Measurements from ENCODE around the gene ENTPD2. TPM values are rescaled to one million over a fixed set of nuclear protein-coding genes. Genes with fewer than 3 reads are reported as not detected.

ENTPD2 gene
- total and polyA plus RNA-seq, 9 of the 15 experiments (the other 6 are each of a cell fraction or from before 2014, with no cell fraction given): 0.04 to 0.60 (median 0.14) TPM; not detected in 4

GRCh38 chr9:137080260-137081122 is 26.6 kb upstream of the ENTPD2 start:
- no peak for FAIRE-seq
- intact Hi-C loops (cut with micrococcal nuclease): no loop called here
- H3K27me3 ChIP-seq (ENCODE audit: control insufficient read depth in 2 of 2, insufficient read depth in 2 of 2, low read length in 2 of 2): no peaks in the 10 kb centered on the region
- H4K20me1 ChIP-seq (replicated peaks; ENCODE audit: control insufficient read depth, insufficient read depth, low read length): no peaks in the 10 kb centered on the region
- peak overlapping the region in 1 of 2 experiments; percentile 65; a peak in 2 of 4 replicates for H3K9ac ChIP-seq (ENCODE audit: insufficient read depth in 1 of 2, low read depth in 2 of 2, low read length in 2 of 2)
- in situ Hi-C loops (cut with MboI): no loop called here
- no peaks in the 10 kb centered on the region for H3K9me1 ChIP-seq (ENCODE audit: control insufficient read depth, insufficient read depth, low read length)
- H2AFZ ChIP-seq (ENCODE audit: low read depth, low read length): no peak overlapping the region
- 70% methylated on average over 21 of the region's 24 CpGs for whole genome bisulfite sequencing (ENCODE audit: insufficient coverage, low coverage, missing lambda C conversion rate)
- H3K9me3 ChIP-seq (replicated peaks; ENCODE audit: control insufficient read depth, insufficient read depth, low read depth, low read length): no peaks in the 10 kb centered on the region
- POLR2A ChIA-PET: interaction anchor here (0.6 kb wide), 1 partner anchor 33 kb away, joined by 3 read pairs; no protein-coding TSS in a partner anchor
- H3K36me3 ChIP-seq (ENCODE audit: control insufficient read depth, insufficient read depth, low read length): peaks cover 10% of the 10 kb centered on the region; the same call in 1 of the 3 replicates
- no peak overlapping the region for H3K4me3 ChIP-seq
- no peak for ATAC-seq
- H3K79me2 ChIP-seq (ENCODE audit: control insufficient read depth, insufficient read depth, low read length): peaks cover 2% of the 10 kb centered on the region; the same call in 2 of the 3 replicates
- CTCF ChIA-PET (ENCODE audit: low intra/inter-chr PET ratio): no interaction called here
- BruUV-seq (replicated peaks): no TSS peak
- peaks cover 18 to 81% of the 10 kb centered on the region in 2 experiments; a peak in 4 of 5 replicates for H3K4me1 ChIP-seq (replicated peaks in 1 of 2; ENCODE audit: control insufficient read depth in 2 of 2, insufficient read depth in 2 of 2, low read length in 2 of 2)
- no peak for DNase-seq (ENCODE audit: extremely low read depth in 1 of 4, low spot score in 3 of 4)
- no peak overlapping the region for H3K4me2 ChIP-seq (ENCODE audit: insufficient read depth, low read length)
- H3K27ac ChIP-seq (ENCODE audit: extremely low read depth, low read depth, low read length): no peak overlapping the region
- TF ChIP-seq ZBED1 (IDR thresholded peaks at IDR 0.05) (no peak), FOXJ2 (tag; IDR thresholded peaks at IDR 0.05) (no peak), PRDM10 (IDR thresholded peaks at IDR 0.05; ENCODE audit: partially characterized antibody) (no peak), PTTG1 (tag; IDR thresholded peaks at IDR 0.05; ENCODE audit: low read depth) (no peak), PRPF4 (IDR thresholded peaks at IDR 0.05; ENCODE audit: insufficient read depth, low read depth, low read length, poor library complexity, severe bottlenecking) (no peak), ATF7 (IDR thresholded peaks at IDR 0.05) (no peak), ATF6 (CRISPR knock-in tag; IDR thresholded peaks at IDR 0.05) (no peak), ARNT (IDR thresholded peaks at IDR 0.05) (no peak), ARHGAP35 (IDR thresholded peaks at IDR 0.05; ENCODE audit: partially characterized antibody) (no peak), NFIC (IDR thresholded peaks at IDR 0.05) (no peak), CEBPZ (IDR thresholded peaks at IDR 0.05; ENCODE audit: borderline replicate concordance, low read depth, low read length) (no peak), TFAM (CRISPR knock-in tag; conservative IDR thresholded peaks at IDR 0.05) (no peak)

All from K562 (cell line).